Femur (tissue), 1 donor: Measurements from ENCODE around the gene TRNP1.
"Not testable (repeated sequence)": the region's sequence is repeated elsewhere in the genome, so short reads cannot be mapped to it uniquely, and the experiment has no call there.

Experiments used
- DNase-seq: peaks from one replicate; pipeline ENCODE4 v3.0.0-alpha.2; 2017

Gene TRNP1

DNA sequence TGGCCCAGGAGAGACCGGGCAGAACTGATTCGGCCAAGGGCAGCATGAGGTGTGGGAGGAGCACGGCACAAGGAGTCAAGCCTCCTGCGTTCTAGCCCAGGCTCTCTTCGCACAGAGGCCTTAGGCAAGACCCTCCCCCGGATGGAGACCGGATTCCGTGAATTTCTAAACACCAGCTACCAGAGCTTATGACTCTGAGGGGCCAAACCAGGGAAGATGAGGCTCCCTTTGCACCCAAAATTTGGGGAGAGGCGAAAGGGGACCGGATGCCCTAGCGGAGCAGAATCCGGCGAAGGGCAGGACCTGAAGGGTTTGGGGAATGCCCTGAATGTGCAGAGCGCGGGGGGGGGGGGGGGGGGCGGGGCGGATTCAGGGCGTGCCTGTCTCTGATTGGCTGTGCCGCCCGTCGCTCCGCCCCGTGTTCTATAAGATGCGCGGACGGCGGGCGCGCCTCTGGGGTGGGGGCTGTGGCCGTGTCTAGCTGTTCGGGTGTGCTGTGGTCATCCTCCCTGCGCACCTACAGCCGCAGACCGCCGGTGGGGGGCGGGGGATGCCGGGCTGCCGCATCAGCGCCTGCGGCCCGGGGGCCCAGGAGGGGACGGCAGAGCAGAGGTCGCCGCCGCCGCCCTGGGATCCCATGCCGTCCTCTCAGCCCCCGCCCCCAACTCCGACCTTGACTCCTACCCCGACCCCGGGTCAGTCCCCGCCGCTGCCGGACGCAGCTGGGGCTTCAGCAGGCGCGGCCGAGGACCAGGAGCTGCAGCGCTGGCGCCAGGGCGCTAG is at the start of gene TRNP1:
TSS of gene TRNP1 (plus strand) at position 456 of the 783 bp plus-strand sequence. CDS start at position 551, 95 bp downstream.
- DNase-seq, result peak; percentile 86

DNA sequence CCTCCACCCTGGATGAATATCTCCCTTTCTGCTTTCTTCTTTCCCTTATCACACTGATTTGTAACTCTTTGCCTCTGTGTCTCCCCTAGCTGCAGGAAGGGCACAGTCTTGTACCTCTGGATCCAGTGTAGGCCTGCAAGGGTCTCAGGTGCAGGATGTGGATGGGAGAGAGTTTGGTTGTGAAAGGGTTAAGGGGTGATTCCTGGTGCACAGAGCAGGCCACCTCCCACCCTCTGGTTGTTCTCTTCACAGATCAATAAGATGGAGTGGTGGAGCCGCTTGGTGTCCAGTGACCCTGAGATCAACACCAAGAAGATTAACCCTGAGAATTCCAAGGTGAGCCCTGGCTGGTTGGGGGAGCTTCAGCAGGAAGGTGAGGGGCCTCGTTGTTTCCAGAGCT is 48.4 kb upstream of the TRNP1 start:
- DNase-seq, result no peak

- no peak for DNase-seq
Observed at GRCh38 chr1:26945728-26946127, 47.8 kb upstream of the TRNP1 start.

- no peak for DNase-seq
Observed at GRCh38 chr1:26946270-26946669, 47.2 kb upstream of the TRNP1 start.

DNA sequence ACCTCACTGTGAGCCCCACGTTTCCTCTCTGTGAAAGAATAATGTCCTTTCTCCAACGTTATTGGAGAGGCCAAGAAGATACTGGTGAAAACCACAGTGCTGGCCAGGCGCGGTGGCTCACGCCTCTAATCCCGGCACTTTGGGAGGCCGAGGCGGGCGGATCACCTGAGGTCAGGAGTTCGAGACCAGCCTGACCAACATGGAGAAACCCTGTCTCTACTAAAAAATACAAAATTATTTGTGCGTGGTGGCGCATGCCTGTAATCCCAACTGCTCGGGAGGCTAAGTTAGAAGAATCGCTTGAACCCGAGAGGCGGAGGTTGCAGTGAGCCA is 44.8 kb upstream of the TRNP1 start:
- DNase-seq, result not testable (repeated sequence)

- no peak for DNase-seq
Observed at GRCh38 chr1:26949266-26949925, 44.1 kb upstream of the TRNP1 start.

DNA sequence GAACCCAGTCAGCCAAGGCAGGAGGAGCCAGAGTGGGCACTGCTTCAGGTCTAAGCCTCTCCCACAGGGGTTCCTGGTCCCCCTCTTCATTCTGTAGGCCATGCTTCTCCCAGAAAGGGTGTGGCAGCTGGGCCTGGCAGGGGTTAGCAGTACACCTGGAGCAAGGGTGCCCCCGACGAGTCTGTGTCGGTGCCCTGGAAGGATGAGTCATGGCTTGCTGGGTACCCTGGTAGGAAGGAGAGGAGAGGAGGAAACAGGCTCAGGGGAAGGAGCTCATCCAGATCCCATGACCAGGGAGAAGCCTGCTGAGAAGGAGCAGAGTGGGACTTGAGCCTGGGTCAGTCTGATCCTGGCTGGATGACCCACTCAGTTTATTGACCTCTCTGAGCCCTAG is 43.6 kb upstream of the TRNP1 start:
- no peak for DNase-seq

- no peak for DNase-seq
Observed at GRCh38 chr1:26950602-26951001, 42.9 kb upstream of the TRNP1 start.

GRCh38 chr1:26951216-26951615 is 42.3 kb upstream of the TRNP1 start:
- no peak for DNase-seq

- no peak for DNase-seq
Observed at GRCh38 chr1:26951821-26952497, 41.5 kb upstream of the TRNP1 start.

DNA sequence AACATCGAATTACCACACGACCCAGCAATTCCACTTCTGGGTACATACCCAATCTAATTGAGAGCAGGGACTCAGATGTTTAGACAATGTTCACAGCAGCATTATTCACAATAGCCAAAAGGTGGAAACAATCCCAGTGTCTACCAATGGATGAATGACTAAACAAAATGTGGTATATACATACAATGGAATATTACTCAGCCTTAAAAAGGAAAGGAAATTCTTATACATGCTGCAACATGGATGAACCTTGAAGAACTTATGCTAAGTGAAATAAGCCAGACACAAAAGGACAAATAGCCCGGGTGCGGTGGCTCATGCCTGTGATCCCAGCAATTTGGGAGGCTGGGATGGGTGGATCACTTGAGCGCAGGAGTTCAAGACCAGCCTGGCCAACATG is 40.1 kb upstream of the TRNP1 start:
- no peak for DNase-seq

DNA sequence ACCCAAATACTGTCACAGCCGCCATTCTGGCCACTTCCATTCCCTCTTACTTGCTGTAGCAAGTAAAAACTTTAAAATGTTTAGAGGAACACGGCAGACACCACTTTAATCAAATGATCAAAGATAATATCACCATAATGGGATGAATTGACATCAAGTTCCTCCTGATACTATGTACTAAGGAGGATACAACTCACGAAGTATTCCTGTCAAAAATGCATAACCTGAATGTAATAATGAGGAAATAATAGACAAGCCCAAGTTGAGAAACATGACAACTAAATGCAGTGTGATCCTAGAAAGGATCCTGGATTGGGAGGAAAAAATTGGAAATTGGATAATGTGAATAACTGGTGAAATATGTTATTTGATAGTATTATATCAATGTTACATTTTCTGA is 37.2 kb upstream of the TRNP1 start:
- DNase-seq, result no peak

DNA sequence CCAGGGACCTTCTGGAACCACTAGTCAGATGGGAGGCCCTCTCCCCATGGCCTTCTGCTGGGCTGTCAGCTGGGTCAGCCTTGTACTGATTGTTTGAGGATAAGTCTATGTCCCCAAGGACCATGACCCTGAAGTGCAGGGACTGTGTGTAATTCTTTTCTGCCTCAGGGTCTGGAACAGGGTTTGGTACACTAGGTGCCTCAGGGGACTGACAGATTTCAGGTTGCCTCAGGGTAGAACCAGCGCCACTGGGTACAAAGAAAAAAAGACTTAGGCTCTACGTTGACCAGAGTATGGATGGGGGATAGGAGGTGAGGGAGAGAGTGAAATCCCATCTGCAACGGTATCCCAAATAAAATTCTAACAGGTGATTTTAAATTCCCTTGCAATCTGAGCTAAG is 36.2 kb upstream of the TRNP1 start:
- no peak for DNase-seq

DNA sequence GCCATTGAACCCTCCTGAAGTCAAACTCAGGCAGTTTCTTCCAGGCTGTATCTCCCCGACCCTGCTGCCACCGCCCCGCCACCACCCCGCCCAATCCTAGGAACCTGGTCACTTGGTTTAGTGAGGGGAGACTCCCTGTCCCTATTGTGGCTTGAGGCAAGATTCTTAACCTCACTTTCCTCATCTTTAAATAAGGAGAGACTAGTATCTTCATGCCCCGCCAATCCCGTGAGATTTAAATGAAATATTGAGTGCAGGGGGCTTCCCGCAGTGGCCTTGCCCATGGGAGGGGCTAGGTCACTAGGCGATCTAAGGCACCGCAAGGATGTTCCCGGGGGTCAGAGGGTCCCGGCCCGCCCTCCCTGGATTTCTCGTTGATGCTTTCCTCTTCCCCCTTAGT is 34.2 kb upstream of the TRNP1 start:
- DNase-seq, result no peak

DNA sequence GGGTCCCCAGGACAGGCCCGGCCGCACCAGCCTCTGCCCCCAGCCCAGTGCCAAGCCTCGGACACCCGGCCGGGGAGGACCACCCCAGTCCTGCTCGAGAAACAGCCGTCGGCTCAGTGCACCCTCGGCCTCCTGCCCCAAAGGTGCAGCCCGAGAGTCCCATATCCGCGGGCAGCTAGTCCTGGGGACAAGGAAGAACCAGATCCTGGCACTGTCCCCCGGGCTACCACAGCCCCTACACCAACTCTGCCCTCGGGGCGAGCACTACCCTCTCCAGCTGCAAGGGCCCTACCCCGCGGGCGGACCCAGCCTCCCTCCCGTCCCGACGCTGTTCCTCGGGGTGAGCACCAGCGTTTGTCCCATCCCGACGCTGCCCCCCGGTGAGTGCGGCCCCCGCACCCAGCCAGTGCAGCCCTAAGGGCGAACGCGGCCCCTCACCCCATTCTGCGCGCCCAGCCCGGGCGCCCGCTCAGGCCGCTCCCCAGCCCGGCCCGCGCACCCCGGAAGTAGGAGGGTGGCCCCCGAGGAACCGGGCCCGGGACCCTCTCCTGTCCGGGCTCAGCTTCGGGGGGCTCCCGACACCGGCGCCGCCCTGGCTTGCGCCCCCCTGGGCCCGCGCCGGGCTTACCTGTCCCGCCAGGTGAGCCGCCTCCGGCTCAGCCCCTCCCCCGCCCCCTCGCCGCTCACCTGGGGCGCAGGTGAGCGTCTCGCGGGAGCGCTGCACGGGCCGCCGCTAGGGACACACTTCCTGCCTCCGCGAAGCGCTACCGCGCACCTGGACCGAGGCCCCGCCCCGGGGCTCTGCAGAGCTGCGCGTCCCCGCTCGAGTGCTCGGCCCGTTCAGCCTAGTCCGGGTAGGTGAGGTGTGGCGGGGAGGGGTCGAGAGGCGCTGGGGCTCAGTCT is 33.5 kb upstream of the TRNP1 start, which contains the start of gene KDF1:
TSS of gene KDF1 (minus strand) at position 747 of the 903 bp plus-strand sequence. CDS start 8,088 bp downstream, outside the sequence.
- DNase-seq, result no peak

DNA sequence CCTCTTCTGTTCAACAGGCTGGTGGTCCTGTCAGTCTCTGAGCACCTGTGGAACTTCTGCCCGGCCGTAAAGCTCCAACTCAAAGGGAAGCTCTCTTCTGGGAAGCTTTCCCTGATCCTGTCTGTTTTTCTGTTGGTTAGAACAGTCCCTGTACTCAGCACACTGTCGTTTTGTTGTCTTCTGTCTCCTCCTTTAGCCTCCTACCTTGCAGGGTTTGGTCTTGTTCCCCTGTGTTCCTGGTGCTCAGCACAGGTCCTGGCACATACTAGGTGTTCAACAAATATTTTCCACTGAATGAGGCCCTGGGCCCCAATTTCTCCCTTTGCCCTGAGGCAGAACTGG is 32.9 kb upstream of the TRNP1 start:
- DNase-seq, result no peak

GRCh38 chr1:26961826-26962225 is 31.7 kb upstream of the TRNP1 start:
- DNase-seq, result no peak

DNA sequence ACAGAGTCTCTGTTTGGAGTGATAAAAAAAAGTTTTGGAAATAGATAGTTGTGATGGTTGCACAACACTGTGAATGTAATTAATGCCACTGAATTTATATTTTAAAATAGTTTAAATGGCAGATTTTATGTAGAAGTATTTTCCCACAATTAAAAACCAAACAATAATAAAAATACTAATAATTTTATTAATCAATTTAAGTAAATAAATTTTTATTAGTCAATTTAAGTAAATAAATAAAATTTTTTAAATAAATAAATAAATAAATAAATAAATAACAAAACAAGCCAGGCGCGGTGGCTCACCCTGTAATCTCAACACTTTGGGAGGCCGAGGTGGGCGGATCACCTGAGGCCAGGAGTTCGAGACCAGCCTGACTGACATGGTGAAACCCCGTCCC is 28.3 kb upstream of the TRNP1 start:
- DNase-seq, result no peak

DNA sequence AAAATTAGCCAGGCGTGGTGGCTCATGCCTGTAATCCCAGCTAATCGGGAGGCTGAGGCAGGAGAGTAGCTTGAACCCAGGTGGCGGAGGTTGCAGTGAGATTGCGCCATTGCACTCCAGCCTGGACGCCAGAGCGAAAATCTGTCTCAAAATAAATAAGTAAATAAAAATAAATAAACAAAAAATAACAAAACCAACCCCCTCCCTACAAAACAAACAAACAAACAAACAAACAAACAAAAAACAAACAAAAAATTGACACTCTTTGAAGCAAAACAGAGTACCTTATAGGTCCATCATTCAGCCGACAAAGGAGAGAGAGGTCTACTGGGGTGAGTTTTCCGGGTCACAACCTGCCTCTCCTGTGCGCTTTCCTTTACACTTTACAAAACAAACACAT is 27.9 kb upstream of the TRNP1 start:
- no peak for DNase-seq

GRCh38 chr1:26970810-26971209 is 22.7 kb upstream of the TRNP1 start:
- DNase-seq, result no peak

DNA sequence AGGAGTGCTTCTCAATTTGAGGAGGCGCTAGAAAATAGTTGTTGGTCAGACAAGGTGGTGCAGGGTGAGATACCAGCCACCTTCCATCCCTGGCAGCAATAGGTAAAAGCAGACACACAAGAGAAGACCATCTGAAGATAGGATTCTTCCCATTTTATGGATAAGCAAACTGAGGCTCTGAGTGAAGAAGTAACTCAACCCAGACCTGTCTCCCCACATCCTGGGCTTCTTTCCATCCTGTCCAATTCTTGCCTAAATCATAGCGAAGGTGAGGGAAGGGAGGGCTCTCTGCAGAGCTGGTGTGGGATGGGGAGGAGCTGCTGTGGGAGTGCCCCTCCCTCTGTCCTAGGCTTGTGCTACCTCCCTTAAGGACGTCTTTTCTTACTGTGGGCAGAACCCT is 21.9 kb upstream of the TRNP1 start:
- no peak for DNase-seq

GRCh38 chr1:26972390-26972789 is 21.1 kb upstream of the TRNP1 start:
- DNase-seq, result no peak

- DNase-seq, result no peak
Observed at GRCh38 chr1:26972821-26973220, 20.7 kb upstream of the TRNP1 start.
